Measurements from ENCODE around the gene ARHGAP6. TPM values are rescaled to one million over a fixed set of nuclear protein-coding genes. Genes with fewer than 3 reads are reported as not detected.

ARHGAP6 gene
- total and polyA plus RNA-seq, 9 of the 15 experiments (the other 6 are each of a cell fraction or from before 2014, with no cell fraction given) = 12.5 to 63.6 (median 41.8) TPM

DNA sequence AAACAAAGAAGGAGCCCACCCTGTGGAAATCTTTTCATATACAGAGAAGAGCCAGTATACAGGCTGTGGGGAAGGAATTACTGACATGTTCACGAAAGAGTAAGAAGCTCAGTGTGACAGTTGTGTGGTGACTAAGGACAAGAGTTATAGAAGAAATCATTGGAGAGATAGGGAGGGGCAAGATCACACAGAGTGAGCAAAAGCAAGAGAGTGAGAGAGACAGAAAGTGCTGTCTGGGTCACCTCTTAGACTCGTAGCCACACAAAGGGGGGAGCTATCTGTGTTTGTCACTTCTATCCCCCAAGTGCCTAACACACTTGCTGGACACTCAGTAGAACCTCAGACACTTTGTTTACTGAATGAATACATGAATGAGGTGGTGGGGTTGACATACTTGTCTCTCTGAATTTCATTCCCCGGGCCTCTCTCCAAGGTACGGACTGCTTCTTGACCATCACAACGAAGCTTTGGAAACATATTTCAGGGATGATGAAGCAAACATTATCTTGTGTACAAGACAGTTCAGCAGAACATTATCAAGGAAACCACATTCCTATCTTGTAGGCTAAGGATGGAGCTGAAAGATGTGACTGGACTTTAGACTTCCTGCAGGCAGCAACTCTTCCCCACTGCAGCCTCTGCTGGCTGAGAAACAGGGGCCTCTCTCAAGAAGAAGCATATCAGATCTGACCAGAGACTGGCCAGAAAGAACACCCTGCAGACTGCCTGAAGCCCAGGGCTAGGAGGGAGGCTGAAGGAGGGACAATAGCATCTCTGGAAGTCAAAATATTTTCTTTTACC lies 204.3 kb downstream of the ARHGAP6 start (continued):
- TF ChIP-seq NCOA4 (IDR thresholded peaks at IDR 0.05; ENCODE audit: partially characterized antibody) (no peak), ZNF696 (CRISPR knock-in tag; conservative IDR thresholded peaks at IDR 0.05) (no peak), EZH2 (IDR thresholded peaks at IDR 0.05; ENCODE audit: borderline replicate concordance, low read depth, low read length) (no peak), SRSF9 (IDR thresholded peaks at IDR 0.05; ENCODE audit: borderline replicate concordance, low read depth, low read length) (no peak), ESRRA (IDR thresholded peaks at IDR 0.05; ENCODE audit: borderline replicate concordance, low read depth) (peak; percentile 28; the same call in 1 of the 2 replicates), ARNT (IDR thresholded peaks at IDR 0.05) (peak; percentile 62 to 78; a peak in 1 of 4 replicates), DACH1 (IDR thresholded peaks at IDR 0.05; ENCODE audit: partially characterized antibody) (no peak), ZFP1 (CRISPR knock-in tag; IDR thresholded peaks at IDR 0.05) (no peak), MEF2A (IDR thresholded peaks at IDR 0.05; ENCODE audit: control insufficient read depth, low read depth, low read length) (no peak), ZNF583 (CRISPR knock-in tag; IDR thresholded peaks at IDR 0.05) (0 out of 2 replicates have a peak, but pooled peaks have one; percentile 16), FOSL1 (tag; conservative IDR thresholded peaks at IDR 0.05) (peak; percentile 90), EWSR1 (IDR thresholded peaks at IDR 0.05; ENCODE audit: borderline replicate concordance, low read depth, partially characterized antibody) (no peak), TSC22D4 (tag; IDR thresholded peaks at IDR 0.05) (no peak)
- TF ChIP-seq, protein P1, sequence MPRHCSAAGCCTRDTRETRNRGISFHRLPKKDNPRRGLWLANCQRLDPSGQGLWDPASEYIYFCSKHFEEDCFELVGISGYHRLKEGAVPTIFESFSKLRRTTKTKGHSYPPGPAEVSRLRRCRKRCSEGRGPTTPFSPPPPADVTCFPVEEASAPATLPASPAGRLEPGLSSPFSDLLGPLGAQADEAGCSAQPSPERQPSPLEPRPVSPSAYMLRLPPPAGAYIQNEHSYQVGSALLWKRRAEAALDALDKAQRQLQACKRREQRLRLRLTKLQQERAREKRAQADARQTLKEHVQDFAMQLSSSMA (CRISPR knock-in tag; IDR thresholded peaks at IDR 0.05) = no peak
- TF ChIP-seq, protein P2, sequence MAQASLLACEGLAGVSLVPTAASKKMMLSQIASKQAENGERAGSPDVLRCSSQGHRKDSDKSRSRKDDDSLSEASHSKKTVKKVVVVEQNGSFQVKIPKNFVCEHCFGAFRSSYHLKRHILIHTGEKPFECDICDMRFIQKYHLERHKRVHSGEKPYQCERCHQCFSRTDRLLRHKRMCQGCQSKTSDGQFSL (CRISPR knock-in tag; IDR thresholded peaks at IDR 0.05) = no peak
- TF ChIP-seq, protein P2 (tag; IDR thresholded peaks at IDR 0.05) = no peak
- TF ChIP-seq, protein P3, sequence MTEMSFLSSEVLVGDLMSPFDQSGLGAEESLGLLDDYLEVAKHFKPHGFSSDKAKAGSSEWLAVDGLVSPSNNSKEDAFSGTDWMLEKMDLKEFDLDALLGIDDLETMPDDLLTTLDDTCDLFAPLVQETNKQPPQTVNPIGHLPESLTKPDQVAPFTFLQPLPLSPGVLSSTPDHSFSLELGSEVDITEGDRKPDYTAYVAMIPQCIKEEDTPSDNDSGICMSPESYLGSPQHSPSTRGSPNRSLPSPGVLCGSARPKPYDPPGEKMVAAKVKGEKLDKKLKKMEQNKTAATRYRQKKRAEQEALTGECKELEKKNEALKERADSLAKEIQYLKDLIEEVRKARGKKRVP (CRISPR knock-in tag; IDR thresholded peaks at IDR 0.05) = no peak
- TF ChIP-seq, protein P4, sequence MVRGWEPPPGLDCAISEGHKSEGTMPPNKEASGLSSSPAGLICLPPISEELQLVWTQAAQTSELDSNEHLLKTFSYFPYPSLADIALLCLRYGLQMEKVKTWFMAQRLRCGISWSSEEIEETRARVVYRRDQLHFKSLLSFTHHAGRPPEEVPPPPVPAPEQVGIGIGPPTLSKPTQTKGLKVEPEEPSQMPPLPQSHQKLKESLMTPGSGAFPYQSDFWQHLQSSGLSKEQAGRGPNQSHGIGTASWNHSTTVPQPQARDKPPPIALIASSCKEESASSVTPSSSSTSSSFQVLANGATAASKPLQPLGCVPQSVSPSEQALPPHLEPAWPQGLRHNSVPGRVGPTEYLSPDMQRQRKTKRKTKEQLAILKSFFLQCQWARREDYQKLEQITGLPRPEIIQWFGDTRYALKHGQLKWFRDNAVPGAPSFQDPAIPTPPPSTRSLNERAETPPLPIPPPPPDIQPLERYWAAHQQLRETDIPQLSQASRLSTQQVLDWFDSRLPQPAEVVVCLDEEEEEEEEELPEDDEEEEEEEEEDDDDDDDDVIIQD (CRISPR knock-in tag; IDR thresholded peaks at IDR 0.05) = no peak
- TF ChIP-seq, protein P5, sequence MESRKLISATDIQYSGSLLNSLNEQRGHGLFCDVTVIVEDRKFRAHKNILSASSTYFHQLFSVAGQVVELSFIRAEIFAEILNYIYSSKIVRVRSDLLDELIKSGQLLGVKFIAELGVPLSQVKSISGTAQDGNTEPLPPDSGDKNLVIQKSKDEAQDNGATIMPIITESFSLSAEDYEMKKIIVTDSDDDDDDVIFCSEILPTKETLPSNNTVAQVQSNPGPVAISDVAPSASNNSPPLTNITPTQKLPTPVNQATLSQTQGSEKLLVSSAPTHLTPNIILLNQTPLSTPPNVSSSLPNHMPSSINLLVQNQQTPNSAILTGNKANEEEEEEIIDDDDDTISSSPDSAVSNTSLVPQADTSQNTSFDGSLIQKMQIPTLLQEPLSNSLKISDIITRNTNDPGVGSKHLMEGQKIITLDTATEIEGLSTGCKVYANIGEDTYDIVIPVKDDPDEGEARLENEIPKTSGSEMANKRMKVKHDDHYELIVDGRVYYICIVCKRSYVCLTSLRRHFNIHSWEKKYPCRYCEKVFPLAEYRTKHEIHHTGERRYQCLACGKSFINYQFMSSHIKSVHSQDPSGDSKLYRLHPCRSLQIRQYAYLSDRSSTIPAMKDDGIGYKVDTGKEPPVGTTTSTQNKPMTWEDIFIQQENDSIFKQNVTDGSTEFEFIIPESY (CRISPR knock-in tag; IDR thresholded peaks at IDR 0.05) = no peak
- TF ChIP-seq, protein P6, sequence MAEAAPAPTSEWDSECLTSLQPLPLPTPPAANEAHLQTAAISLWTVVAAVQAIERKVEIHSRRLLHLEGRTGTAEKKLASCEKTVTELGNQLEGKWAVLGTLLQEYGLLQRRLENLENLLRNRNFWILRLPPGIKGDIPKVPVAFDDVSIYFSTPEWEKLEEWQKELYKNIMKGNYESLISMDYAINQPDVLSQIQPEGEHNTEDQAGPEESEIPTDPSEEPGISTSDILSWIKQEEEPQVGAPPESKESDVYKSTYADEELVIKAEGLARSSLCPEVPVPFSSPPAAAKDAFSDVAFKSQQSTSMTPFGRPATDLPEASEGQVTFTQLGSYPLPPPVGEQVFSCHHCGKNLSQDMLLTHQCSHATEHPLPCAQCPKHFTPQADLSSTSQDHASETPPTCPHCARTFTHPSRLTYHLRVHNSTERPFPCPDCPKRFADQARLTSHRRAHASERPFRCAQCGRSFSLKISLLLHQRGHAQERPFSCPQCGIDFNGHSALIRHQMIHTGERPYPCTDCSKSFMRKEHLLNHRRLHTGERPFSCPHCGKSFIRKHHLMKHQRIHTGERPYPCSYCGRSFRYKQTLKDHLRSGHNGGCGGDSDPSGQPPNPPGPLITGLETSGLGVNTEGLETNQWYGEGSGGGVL (CRISPR knock-in tag; IDR thresholded peaks at IDR 0.05) = no peak
